GM21390 (cell line): ENCODE measurements around the gene PSMD14.
"Not testable (repeated sequence)": the region's sequence is repeated elsewhere in the genome, so short reads cannot be mapped to it uniquely, and the experiment has no call there.

Experiments
- ATAC-seq: cut with Tn5 transposase; IDR thresholded peaks from one replicate; pipeline ENCODE4 v1.9.1; 2021; ENCODE audit not compliant: unreplicated experiment

Gene PSMD14

DNA sequence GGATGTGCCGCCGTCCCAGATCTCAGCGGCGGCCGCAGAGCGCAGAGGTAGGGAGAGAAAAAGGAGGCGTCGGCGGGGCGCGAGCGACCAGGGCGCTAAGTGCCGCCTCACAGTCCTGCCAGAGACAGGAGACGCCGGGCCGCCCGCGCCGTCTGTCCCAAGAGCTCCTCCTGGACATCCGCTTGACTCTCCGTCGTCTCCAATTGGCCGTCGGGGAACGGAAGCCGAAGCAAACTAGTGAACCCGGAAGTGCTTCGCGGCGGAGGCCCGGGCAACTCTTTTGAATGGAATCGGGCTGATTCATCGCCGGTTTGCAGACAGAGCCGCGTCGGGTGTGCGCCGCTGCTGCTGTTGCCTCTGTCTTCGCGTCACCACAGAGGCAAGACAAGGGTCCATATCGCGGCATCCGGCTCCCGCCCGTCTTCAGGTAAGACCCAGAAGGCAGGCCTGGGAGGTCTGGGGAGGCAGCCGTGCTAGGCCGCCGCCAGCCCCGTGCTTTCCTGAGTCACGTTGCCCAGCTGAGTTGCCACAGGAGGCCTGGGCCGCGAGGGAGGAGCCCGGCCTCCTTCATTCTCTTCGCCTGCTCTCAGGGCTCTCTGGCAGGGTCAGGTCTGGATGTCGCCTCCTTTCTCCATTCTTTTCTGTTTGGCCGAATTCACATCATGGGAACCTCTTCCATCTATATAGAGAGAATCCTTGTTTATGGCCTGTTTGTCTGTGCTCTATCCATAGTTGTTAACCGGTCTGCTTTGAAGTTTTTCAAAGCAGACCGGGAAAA is at the start of gene PSMD14:
TSS of gene PSMD14 (plus strand) at position 248 of the 778 bp plus-strand sequence. CDS start 10,401 bp downstream, outside the sequence.
- peak; percentile 97 for ATAC-seq

DNA sequence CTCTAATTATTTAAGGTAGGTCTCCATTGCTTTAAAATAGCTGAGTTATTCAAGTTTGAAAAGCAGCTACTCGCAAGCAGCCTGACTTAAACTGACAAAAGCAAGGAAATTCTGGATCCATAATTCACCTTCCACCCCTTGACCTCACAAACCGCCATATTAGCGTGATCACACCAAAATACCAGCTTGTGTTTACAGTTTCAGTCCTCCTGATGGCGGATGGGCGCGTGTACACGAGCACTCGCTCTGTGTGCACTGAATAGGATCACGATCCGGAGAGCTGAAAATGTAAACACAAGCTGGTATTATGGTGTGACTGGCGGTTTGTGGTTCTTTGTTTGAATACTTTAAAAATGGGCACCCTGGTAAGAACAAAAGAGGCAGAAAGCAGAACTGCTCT is 42.4 kb upstream of the PSMD14 start:
- ATAC-seq: no peak

DNA sequence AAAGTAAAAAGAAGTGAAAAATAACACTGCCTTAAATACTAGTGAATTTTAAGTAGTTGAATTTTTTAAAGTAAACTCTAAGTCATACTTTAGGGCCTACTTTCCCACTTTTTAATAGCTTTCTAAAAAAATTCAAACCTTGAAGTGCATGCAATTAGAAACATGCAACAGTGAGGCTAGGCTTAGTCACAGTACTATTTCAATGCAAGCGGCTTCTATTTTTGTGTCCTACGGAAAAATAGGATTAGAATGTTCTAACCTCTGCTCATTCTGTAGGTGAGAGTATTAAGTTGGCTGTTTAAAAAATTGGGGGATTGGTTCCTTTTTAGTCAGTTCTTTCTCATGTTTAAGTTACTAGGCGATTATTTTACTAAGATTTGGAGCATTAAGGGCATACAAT is 39.1 kb upstream of the PSMD14 start:
- no peak for ATAC-seq

DNA sequence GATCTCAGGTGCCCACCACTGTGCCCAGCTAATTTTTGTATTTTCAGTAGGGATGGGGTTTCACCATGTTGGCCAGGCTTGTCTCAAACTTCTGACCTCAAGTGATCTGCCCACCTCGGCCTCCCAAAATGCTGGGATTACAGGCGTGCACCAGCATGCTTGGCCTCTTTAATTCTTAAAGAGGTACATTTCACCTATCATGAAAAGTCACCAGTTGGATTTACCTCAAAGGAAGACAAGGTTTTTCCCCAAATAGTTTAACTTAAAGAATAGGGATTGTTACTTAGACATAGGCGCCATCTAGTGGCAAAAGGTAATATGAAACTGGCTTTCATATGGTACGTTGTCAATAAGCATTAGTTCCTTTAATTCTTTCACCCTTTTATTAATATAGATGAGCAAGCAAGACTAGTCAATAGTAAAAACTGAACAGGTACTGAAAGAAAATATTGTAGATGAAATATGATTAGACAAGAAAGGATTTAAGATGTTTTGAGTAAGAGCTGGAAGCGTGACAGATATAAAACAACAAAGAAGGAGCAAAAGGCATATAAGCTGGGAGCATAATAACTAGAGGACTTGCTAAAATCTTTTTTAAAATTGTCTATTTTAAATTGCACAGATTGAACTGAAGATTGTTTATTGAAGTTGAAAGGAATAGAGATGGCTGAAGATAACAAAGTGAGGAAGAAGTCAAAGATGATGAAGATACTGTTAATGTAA is 35.0 kb upstream of the PSMD14 start:
- ATAC-seq: peak; percentile 74

DNA sequence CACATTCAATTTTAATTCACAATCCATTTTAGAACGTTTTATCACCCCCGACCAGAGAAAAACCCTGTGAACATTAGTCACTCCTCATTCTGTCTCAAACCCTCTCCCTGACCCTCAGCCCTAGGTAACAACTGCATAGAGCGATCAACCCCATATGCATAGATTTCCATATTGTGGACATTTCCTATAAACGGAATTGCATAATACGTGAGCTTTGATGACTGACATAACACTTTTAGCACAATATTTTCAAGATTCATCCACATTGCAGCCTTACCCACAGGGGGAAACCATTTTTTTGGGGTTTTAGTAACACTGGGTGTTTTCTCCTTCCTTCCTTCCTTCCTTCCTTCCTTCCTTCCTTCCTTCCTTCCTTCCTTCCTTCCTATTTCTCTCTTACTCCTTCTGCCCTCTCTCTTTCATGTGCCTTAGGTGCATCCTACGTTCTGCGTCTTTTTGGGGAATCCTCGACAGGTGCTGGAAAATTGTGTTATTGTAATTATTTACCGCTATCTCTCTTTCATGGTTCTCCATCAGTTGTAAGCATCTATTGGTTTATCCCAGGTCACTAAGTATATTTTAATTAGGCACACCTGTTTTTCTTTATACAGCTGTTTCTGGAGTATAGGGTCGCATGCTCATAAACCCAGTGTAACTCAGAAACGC is 29.5 kb upstream of the PSMD14 start:
- ATAC-seq: not testable (repeated sequence)

DNA sequence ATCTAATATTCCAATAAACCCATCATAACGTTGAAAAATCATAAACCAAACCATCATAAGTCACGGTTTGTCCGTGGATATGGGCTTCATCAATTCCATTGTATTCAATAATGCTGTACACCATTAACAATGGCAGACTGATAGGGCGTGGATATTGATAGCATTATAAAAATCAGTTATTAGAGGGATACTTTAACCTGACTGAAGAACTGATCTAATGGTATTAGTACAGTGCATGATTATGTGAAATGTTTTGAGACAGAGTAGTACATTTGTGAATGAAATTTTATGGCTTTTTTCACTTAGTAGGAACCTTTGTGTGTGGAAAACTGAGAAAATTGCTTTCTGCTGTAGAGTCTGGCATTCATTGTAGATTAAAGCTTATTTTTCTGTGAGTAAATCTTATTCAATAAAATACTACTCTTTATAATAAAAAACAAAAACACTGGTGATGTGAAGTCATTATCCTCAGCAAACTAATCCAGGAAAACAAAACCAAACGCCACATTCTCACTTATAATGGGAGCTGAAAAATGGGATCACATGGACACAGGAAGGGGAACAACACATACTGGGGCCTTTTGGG is 28.9 kb upstream of the PSMD14 start:
- ATAC-seq: not testable (repeated sequence)

DNA sequence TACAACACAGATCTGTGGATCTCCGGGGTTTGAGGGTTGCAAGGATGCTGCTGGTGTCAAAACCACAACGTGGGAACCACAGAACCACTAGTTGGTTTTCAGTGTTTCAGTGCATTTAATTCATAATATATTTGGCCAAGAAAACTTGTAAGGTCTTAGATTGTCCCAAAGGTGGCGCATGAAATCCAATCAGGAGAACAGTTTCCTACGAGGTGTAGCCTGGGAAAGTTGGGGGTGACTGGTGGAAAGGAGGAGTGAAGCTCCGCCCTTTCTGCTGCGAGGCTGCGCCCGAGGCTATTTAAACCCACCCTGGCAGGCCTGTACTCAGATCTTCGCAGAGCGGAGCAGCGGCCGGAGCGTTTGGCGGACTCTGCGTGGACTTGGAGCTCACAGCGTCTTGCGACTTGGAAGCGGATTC is 27.3 kb upstream of the PSMD14 start:
- ATAC-seq: not testable (repeated sequence)

DNA sequence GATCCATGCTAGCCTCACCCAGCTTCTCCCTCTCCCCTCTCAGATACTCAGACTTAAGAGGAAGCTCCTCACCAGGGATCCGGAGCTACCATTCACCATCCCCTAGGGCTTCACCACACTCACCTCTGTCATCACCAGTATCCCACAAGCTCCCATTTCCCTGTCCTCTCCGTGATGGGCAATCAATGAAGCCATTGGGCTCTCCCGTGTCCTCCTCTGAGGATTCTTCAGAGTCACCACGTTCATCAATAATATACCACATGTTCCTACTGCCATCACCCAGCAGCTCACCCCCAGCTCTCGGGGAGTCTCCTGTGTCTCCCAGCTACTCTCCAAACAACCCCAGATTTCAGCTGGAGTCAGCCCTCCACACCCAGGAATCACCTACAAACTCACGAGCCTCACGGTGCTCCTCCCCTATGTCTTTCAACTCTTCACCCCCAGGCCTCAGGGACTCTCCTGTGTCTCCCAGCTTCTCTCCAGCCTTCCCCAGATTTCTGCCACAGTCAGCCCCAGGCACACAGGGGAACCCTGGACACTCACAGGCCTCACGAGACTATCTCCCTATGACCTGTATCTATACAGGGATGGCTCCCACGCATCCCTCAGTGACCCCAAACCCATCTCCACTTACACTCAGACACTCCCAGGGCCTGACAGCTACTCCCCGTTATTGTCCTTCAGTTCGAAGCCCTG is 26.5 kb upstream of the PSMD14 start:
- ATAC-seq: not testable (repeated sequence)

DNA sequence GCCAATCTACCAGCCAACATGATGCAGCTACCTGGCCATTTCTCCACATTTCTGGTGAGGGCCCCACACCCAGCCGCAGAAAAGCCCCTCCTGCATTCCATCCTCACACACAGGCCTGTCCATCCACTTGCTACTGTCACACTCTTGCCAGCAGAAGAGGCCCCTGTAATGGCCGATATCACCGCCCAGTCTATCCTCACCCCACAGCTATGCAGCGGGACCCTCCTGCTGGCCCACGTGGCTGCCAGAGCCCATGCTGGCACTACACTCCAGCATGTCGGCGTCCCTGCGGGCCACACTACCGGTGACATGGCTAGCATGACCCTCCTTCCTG is 25.9 kb upstream of the PSMD14 start:
- not testable (repeated sequence) for ATAC-seq

DNA sequence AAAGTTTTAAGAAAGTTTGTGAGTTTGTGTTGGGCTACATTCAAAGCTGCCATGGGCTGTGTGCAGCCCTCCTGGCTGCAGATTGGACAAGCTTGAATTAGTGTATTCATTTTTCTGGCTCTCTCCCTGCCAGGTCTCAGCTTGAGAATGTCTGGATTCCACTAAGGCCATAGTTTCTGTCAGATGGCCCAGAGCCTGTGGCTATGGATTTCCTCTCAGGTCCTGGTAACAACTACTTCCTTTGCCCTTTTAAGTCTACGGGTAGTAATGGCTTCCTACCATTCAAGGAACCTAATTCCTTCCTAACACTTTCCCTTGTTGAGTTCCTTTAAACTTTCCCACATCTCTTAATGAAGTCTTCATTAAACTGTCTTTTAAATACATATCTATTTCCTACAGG is 24.3 kb upstream of the PSMD14 start:
- no peak for ATAC-seq

DNA sequence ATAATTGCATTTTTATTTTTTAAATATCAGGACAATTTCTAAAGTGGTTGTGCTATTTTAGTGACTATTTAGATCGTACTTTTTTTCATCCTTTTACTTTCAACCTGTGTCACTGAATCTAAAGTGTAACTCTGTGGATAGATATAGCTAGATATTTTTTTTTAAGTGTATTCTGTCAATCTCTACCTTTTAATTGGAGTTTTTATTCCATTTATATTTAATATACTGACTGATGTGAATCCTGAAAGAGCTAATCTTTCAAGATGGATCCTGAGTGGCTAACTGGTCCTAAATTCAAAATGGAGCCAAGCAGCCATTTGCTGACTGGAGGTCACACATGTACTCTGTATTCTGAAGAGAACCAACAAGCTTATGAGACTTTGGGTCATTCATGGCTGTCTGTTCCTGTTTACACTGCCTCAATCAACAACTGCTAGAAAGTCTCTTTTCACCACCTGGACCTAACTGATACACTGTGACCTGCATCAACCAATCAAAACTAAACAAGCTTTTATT is 4.6 kb upstream of the PSMD14 start:
- no peak for ATAC-seq

DNA sequence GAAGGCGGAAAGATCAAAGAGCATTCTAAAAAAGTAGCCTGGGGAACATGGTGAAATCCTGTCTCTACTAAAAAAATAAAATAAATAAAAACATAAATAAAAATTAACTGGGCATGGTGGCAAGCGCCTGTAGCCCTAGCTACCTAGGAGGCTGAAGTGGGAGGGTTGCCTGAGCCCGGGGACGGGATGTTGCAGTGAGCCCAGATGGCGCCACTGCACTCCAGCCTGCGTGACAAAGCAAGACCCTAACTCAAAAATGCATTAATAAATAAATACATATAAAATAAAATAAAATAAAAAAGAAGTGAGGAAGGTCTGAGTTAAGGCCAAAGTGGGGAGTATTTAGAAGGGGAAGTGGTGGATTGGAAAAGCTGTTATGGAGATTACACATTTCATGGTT is 1.3 kb upstream of the PSMD14 start:
- ATAC-seq: no peak

DNA sequence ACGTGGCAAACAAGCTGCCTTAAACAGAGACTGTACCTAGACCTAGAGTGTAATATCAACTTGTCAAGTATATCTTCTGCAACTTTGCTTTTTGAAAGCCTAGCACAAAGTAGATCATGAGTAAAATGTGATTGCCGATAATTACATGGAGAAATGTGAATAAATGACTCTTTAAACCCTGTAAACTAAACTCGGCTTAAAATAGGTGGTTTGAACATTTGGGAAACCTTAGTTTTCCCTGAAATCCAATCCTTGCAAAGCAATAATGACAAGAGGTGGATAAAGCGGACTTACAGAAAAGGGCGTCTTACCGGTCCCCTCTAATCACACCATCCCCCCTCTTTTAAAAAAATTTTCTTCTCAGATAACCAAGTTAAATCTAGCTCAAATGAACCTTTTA is 549 bp upstream of the PSMD14 start:
- no peak for ATAC-seq

DNA sequence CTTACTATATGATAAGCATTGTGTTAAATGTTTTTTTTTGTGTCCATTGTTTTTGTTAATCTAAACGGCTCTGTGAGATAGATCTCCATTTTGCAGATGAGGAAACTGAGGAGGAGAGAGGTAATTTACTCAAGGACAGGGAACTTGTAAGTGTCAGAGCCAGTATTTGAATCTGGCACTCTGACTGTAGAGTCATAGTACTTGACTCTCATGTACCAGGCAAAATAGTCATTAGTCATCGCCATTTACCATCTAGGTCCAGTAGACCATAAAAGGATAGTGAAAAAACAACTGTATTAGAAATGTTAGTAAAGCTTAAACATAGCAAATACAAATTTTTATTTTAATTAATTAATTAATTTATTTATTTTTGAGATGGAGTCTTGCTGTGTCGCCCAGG is 4.8 kb downstream of the PSMD14 start:
- ATAC-seq: no peak

DNA sequence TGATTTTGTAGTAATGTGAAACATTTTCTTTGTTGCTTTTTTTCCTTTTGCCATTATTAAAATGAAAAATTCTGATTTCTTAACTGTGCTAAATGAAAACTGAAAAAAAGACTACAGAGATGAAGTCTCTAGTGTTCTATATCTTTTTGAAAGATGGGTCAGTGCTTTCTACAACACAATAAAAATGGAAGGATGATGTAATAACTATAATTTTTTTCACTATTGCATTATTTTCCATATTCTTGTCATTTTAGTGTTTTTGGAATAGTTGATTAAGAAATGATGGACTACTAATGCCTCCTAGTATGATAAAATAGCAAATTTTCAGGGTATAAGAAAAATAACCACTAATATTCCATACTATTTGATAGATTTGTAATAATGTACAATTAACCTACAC is 7.2 kb downstream of the PSMD14 start:
- no peak for ATAC-seq

DNA sequence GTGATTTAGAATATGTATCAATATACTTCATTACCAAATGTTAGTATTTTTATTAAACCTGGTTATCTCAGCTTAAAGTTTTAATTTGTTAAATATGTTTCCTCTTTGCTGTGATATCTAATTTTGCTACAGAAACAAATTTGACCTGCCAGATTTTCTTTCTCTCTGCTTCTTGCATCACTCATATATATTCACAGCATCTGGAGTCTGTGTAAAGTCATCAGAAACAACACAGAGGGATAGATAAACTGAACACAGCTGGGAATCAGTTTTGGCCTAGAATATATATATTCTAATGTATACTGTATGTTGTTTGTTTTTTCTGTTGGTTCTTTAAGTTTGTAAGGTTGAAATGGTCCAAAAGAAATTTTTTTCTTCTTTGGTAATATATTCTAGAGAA is 8.5 kb downstream of the PSMD14 start:
- ATAC-seq: no peak

DNA sequence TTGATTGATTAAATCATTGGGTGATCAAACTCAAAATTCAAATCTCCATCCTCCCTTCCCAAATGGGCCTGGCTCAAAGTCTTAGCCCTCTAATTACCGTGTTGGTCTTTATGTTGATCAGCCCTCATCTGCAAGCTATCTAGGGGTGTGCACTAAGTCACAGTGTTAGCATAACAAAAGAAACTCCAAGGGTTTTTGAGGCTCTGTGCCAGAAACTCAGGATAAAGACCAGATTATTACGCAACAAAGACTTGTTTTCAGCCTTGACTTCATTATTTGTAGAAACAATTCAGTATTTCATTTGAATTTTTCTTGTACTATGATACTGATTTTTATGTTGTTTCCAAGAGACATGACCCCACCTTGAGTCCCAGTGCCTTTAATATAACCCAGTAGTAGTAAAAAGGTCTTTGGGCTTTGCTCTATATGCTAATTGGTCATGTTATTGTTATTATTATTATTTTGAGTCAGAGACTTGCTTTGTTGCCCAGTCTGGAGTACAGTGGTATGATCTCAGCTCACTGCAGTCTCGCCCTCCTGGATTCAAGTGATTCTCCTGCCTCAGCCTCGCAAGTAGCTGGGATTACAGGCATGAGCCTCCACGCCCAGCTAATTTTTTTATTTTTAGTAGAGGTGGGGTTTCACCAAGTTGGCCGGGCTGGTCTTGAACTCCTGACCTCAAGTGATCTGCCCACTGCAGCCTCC is 13.9 kb downstream of the PSMD14 start:
- ATAC-seq: no peak

DNA sequence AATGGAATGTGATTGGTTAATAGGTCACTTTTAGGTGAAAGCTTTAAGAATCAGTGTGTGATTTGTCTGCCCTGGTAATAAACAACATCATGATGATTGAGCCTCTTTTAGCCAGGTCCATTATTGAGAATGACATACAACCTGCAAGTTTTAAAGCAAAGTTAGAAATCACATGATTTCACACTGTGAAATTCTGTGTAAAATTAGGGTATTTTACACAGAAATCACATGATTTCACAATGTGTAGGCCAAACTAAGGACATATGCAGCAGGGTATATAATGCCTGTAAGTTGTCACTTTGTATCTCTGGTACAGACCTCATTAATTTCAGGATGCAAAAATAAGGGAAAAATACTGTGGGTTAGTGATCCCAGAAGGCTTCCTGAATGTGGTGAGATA is 16.7 kb downstream of the PSMD14 start:
- no peak for ATAC-seq

DNA sequence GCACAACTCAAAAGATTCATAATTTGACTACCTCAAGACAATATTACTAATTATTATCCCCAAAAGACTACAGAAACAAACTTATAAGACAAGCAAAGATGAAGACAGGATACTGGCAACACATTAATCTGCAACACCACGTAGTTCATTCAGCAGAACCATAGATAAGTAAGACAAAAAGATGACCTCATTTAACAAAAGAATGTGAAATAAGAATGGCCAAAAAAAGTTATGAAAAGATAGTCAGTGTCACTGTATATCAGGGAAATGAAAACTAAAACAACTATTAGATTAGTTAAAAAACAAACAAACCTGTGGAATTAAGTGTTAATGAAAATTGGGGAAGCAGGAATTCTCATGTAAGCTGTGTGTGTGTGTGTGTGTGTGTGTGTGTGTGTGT is 19.4 kb downstream of the PSMD14 start:
- no peak for ATAC-seq

DNA sequence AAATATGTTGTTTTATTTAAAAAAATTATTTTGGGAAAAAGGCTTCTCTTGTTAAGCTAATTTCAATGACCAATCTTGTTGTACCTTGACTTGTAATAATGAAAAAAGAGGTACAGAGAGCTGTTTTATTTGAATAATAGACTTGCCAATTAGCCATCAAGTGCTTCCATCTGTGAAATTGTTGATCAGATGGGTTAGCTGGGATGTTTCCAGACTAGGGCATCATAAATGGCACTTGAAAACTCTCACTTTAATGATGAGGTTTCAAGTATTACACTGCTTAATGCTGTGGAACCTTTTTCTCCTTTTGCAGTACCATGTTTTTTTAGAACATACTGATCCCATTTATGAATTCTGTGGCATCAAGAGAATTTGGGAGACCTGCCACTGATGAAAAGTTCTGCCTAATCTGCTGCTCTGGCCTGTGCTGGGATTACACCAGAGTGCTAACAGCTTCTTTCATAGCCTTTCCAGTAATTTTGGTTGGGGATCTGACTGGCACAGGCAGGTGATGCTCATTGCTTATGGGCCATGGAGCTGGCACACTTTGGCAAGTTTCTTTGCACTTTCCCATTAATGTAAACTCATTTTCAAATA is 24.2 kb downstream of the PSMD14 start:
- ATAC-seq: no peak
